KMS-11 (cell line): Measurements from ENCODE around the gene CHCHD4.

Experiments
- H2AFZ ChIP-seq: fragments of 200-600 bp; sonication (generic); 2 replicates; pipeline ENCODE4 v1.6.1; 2016; ENCODE audit warnings: antibody characterized with exemption, mixed run types, low read depth
- H3K27ac ChIP-seq: fragments of 200-600 bp; sonication (generic); 2 replicates; pipeline ENCODE4 v1.6.1; 2016; ENCODE audit warnings: mild to moderate bottlenecking, mixed run types
- H3K27me3 ChIP-seq: fragments of 200-600 bp; sonication (generic); 2 replicates; pipeline ENCODE4 v1.6.1; 2017; ENCODE audit warnings: mild to moderate bottlenecking, low read depth, mixed run types, moderate library complexity; ENCODE audit not compliant: insufficient read depth
- H3K36me3 ChIP-seq: fragments of 200-600 bp; sonication (generic); 2 replicates; pipeline ENCODE4 v1.6.1; 2017; ENCODE audit warnings: mild to moderate bottlenecking, mixed run types; ENCODE audit not compliant: insufficient read depth
- H3K4me1 ChIP-seq: fragments of 200-600 bp; sonication (generic); 2 replicates; pipeline ENCODE4 v1.6.1; 2016; ENCODE audit warnings: mild to moderate bottlenecking, low read depth, mixed run types; ENCODE audit not compliant: poor library complexity, severe bottlenecking
- H3K4me2 ChIP-seq: fragments of 200-600 bp; sonication (generic); 2 replicates; pipeline ENCODE4 v1.7.0; 2016; ENCODE audit warnings: mild to moderate bottlenecking, mixed run types
- H3K4me3 ChIP-seq: fragments of 200-600 bp; sonication (generic); IDR thresholded peaks from 2 replicates; pipeline ENCODE4 v1.6.1; 2017; ENCODE audit warnings: low read depth, low read length, mixed read lengths; ENCODE audit not compliant: insufficient read depth
- H3K79me2 ChIP-seq: fragments of 200-600 bp; sonication (generic); 2 replicates; pipeline ENCODE4 v1.6.1; 2016; ENCODE audit warnings: low read depth, mixed run types; ENCODE audit not compliant: insufficient read depth
- H3K9ac ChIP-seq: fragments of 200-600 bp; sonication (generic); 2 replicates; pipeline ENCODE4 v1.6.1; 2016; ENCODE audit warnings: mild to moderate bottlenecking, mixed run types
- H4K20me1 ChIP-seq: fragments of 200-600 bp; sonication (generic); 2 replicates; pipeline ENCODE4 v1.6.1; 2016; ENCODE audit warnings: mild to moderate bottlenecking, mixed run types; ENCODE audit not compliant: insufficient read depth
- TF ChIP-seq, protein P1 (sequence below): fragments of 200-600 bp; sonication (generic); conservative IDR thresholded peaks from 2 replicates; pipeline ENCODE4 v1.6.1; 2017; ENCODE audit warnings: low read depth, mild to moderate bottlenecking, antibody characterized with exemption, low read length, moderate library complexity, mixed read lengths

CHCHD4 gene

DNA sequence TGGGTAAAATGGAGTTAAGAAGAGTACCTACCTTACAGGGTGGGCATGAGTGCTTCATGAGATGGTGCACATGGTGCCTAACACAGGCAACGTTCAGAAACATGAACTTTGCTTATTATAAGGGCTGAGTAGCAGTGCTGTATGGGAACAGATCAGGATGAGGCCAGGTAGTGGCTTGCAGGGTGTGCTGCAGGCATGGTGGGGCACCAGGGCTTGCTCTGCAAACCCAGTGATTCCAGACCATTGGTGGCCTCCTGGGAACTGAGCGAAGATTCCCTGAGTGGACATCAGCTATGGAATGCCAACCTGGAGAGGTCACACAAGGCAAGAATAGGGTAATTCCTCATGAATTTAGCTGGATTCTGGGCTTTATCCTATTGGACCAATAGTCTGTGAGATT lies 16.0 kb upstream of the CHCHD4 start:
- Histone ChIP-seq H3K4me2 (no peak overlapping the region), H3K27me3 (no peaks in the 10 kb centered on the region), H4K20me1 (no peaks in the 10 kb centered on the region), H3K4me3 (no peak overlapping the region), H3K27ac (no peak overlapping the region), H2AFZ (no peak overlapping the region), H3K9ac (no peak overlapping the region), H3K79me2 (no peaks in the 10 kb centered on the region), H3K36me3 (no peaks in the 10 kb centered on the region), H3K4me1 (peaks cover 25% of the 10 kb centered on the region)
- TF ChIP-seq, protein P1, sequence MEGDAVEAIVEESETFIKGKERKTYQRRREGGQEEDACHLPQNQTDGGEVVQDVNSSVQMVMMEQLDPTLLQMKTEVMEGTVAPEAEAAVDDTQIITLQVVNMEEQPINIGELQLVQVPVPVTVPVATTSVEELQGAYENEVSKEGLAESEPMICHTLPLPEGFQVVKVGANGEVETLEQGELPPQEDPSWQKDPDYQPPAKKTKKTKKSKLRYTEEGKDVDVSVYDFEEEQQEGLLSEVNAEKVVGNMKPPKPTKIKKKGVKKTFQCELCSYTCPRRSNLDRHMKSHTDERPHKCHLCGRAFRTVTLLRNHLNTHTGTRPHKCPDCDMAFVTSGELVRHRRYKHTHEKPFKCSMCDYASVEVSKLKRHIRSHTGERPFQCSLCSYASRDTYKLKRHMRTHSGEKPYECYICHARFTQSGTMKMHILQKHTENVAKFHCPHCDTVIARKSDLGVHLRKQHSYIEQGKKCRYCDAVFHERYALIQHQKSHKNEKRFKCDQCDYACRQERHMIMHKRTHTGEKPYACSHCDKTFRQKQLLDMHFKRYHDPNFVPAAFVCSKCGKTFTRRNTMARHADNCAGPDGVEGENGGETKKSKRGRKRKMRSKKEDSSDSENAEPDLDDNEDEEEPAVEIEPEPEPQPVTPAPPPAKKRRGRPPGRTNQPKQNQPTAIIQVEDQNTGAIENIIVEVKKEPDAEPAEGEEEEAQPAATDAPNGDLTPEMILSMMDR: no peak

DNA sequence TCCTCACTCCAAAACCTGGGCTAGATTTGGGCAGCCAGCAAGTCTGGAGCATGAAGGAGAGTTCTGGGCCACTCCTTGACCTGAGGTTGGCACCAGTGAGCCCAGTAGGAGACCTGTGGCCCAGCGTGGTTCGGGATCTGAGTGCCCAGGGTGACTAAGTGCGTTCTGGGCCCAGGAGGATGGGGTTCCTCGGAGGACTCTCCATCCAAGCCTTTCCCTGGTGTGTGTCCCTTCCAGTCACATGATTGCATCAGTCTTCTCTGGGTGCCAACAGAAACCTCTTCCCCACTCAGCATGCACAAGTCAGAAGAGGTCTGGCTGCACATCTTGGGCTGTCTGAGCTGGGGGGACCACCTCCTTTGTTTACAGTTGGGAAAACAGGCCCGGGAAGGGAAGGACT lies 15.1 kb upstream of the CHCHD4 start:
- H3K27ac ChIP-seq: no peak overlapping the region
- TF ChIP-seq, protein P1: no peak
- H3K79me2 ChIP-seq: no peaks in the 10 kb centered on the region
- H3K4me2 ChIP-seq: no peak overlapping the region
- H3K36me3 ChIP-seq: no peaks in the 10 kb centered on the region
- H3K4me3 ChIP-seq: no peak overlapping the region
- H3K4me1 ChIP-seq: peaks cover 18% of the 10 kb centered on the region
- no peak overlapping the region for H3K9ac ChIP-seq
- no peak overlapping the region for H2AFZ ChIP-seq
- no peaks in the 10 kb centered on the region for H3K27me3 ChIP-seq
- H4K20me1 ChIP-seq: no peaks in the 10 kb centered on the region

DNA sequence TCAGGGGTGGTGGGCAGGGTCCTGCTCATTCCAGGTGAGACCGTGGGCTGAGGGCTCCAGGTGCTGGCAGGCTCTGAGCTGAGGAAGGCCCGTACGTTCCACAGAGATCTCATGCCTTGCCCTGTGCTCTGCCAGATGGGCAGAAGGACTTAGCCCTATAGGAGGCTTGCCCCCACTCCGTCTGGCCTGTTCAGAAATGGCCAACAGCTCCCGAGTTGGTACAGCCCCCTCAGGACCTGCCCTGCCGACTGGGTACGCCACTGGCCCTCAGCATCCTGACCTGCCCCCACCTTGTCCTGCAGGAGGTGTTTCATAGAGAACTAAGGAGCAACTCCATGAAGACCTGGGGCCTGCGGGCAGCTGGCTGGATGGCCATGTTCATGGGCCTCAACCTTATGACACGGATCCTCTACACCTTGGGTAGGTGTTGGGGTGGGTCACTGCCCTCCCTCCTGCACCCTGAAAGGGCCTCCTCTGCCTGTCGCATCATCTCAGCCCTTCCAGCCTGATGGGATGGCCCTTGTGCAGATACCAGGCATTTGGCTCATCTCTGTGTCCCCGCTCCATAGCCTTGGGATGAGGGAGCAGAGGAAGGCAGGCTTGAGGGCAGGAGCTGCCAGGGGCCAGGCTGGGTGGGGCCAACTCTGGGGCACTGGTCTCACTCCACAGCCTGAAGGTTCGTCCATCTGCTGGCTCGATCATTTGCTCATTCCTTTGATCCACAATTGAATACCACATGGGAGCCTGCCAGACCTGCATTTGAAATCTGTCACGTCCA lies 14.4 kb upstream of the CHCHD4 start:
- no peak overlapping the region for H2AFZ ChIP-seq
- H4K20me1 ChIP-seq: no peaks in the 10 kb centered on the region
- no peak overlapping the region for H3K9ac ChIP-seq
- no peak overlapping the region for H3K4me3 ChIP-seq
- peaks cover 11% of the 10 kb centered on the region for H3K4me1 ChIP-seq
- TF ChIP-seq, protein P1: no peak
- H3K27me3 ChIP-seq: no peaks in the 10 kb centered on the region
- H3K4me2 ChIP-seq: no peak overlapping the region
- H3K36me3 ChIP-seq: no peaks in the 10 kb centered on the region
- H3K79me2 ChIP-seq: no peaks in the 10 kb centered on the region
- H3K27ac ChIP-seq: no peak overlapping the region

DNA sequence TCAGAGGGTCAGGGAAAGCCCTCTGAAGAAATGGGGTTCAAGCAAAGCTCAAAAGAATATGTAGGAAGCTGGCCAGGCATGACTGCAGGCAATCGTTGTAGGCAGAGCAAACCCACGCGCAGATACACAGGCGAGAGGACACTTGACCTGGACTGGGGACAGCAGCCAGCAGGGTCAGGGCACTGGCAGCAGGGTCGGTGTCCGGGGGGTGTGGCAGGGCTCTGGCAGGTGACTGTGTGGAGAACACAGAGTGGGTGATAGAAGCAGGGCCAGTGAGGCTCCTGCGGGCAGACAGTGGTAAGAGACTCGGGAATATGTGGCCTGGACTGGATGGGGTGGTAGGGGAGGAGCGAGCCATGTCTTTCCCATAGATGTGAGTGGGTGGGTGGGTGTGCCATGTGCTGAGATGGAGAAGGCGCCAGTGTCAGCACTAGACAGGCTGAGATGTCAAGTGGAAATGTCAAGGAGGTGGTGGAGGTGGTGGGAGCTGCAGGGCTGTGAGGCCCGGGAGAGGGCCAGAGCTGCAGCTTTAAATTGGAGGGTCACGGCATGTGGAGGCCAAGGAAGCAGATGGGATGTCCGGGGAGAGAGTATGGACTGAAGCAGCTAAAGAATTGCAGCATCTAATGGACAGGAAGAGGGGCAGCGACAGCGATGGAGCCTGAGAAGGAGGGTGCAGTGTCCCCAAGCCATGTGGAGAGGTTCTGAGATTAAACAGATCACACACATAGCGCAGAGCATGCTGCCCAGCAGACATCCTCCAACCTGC lies 13.6 kb upstream of the CHCHD4 start:
- TF ChIP-seq, protein P1: no peak

More for the DNA sequence above, 13.6 kb upstream of the CHCHD4 start:
- Histone ChIP-seq H3K9ac (no peak overlapping the region), H2AFZ (no peak overlapping the region), H4K20me1 (no peaks in the 10 kb centered on the region), H3K79me2 (no peaks in the 10 kb centered on the region), H3K4me3 (no peak overlapping the region), H3K27me3 (no peaks in the 10 kb centered on the region), H3K4me1 (peaks cover 4% of the 10 kb centered on the region), H3K4me2 (no peak overlapping the region), H3K27ac (no peak overlapping the region), H3K36me3 (no peaks in the 10 kb centered on the region)
